ENCODE results near the gene EFCAB12. TPM values are rescaled to one million over a fixed set of nuclear protein-coding genes. Genes with fewer than 3 reads are reported as not detected.

EFCAB12 gene
- total and polyA plus RNA-seq, 2 donors (not counting 3 experiments of a cell fraction or from before 2014, with no cell fraction given): 0.15 to 0.49 TPM

DNA sequence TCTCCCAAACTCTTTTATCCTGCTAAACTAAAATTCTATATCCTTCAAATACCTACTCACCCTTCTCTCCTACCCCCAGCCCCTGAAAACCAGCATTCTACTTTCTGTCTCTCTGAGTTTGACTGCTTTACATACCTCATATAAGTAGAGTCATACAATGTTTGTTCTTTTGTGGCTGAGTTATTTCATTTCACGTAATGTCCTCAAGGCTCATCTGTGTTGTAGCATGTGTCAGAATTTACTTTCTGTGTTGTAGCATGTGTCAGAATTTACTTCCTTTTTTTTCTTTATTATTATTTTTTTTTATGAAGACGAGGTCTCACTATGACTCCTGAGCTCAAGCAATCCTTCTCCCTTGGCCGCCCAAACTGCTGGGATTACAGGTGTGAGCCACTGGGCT, 31.7 kb upstream of the EFCAB12 start:
- BruUV-seq (replicated peaks): no TSS peak
- Histone ChIP-seq H3K36me3 (ENCODE audit: control insufficient read depth in 2 of 2, extremely low read depth in 1 of 2, insufficient read depth in 2 of 2, low read length in 2 of 2) (peaks cover 0 to 6% of the 10 kb centered on the region in 2 experiments), H2AFZ (ENCODE audit: low read depth, low read length) (no peak overlapping the region), H3K79me2 (ENCODE audit: control insufficient read depth, insufficient read depth, low read length) (no peaks in the 10 kb centered on the region), H3K27ac (ENCODE audit: insufficient read depth, low read depth, low read length) (no peak overlapping the region), H3K9me3 (replicated peaks; ENCODE audit: control insufficient read depth, insufficient read depth, low read length) (no peaks in the 10 kb centered on the region), H3K27me3 (ENCODE audit: control insufficient read depth in 2 of 2, insufficient read depth in 2 of 2, low read length in 2 of 2) (no peaks in the 10 kb centered on the region), H3K9me1 (replicated peaks; ENCODE audit: control insufficient read depth, extremely low read depth, insufficient read depth, low read length) (no peaks in the 10 kb centered on the region), H4K20me1 (replicated peaks; ENCODE audit: control insufficient read depth, extremely low read depth, insufficient read depth, low read length) (no peaks in the 10 kb centered on the region), H3K9ac (replicated peaks; ENCODE audit: extremely low read depth, insufficient read depth, low read length) (no peak overlapping the region), H3K4me2 (ENCODE audit: insufficient read depth, low read length) (no peak overlapping the region), H3K4me3 (replicated peaks in 1 of 3; ENCODE audit: insufficient read depth in 1 of 3, low read depth in 1 of 3, low read length in 3 of 3) (no peak overlapping the region), H3K4me1 (ENCODE audit: control insufficient read depth, extremely low read depth, insufficient read depth, low read length) (no peaks in the 10 kb centered on the region)
- intact Hi-C loops (cut with micrococcal nuclease): no loop called here
- ChIA-PET CTCF (no interaction called here), POLR2A (no interaction called here)
- dilution Hi-C loops (cut with MboI; ENCODE audit: extremely low pct_ligation_motif_present, low sequenced_read_pairs): no loop called here
- FAIRE-seq (no peak), DNase-seq (ENCODE audit: low read depth, low spot score) (no peak)
- TF ChIP-seq POLR2AphosphoS5 (IDR thresholded peaks at IDR 0.05; ENCODE audit: insufficient read depth, low read depth, low read length) (no peak), MYC (IDR thresholded peaks at IDR 0.05; ENCODE audit: low read depth, low read length) (no peak), EZH2 (IDR thresholded peaks at IDR 0.05; ENCODE audit: borderline replicate concordance, low read depth, low read length, severe bottlenecking) (no peak), FOS (IDR thresholded peaks at IDR 0.05; ENCODE audit: borderline replicate concordance, insufficient read depth, low read length) (no peak), POLR2A (IDR thresholded peaks at IDR 0.05; ENCODE audit: low read depth, low read length) (no peak), JUN (IDR thresholded peaks at IDR 0.05; ENCODE audit: borderline replicate concordance, insufficient read depth, insufficient read length, low read depth) (no peak), GATA2 (IDR thresholded peaks at IDR 0.05; ENCODE audit: insufficient read depth, insufficient read length, low read depth, low read length) (no peak)
- TF ChIP-seq, protein P1, sequence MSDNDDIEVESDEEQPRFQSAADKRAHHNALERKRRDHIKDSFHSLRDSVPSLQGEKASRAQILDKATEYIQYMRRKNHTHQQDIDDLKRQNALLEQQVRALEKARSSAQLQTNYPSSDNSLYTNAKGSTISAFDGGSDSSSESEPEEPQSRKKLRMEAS (IDR thresholded peaks at IDR 0.05; ENCODE audit: insufficient read depth, insufficient read length): no peak
- TF ChIP-seq, protein P2, sequence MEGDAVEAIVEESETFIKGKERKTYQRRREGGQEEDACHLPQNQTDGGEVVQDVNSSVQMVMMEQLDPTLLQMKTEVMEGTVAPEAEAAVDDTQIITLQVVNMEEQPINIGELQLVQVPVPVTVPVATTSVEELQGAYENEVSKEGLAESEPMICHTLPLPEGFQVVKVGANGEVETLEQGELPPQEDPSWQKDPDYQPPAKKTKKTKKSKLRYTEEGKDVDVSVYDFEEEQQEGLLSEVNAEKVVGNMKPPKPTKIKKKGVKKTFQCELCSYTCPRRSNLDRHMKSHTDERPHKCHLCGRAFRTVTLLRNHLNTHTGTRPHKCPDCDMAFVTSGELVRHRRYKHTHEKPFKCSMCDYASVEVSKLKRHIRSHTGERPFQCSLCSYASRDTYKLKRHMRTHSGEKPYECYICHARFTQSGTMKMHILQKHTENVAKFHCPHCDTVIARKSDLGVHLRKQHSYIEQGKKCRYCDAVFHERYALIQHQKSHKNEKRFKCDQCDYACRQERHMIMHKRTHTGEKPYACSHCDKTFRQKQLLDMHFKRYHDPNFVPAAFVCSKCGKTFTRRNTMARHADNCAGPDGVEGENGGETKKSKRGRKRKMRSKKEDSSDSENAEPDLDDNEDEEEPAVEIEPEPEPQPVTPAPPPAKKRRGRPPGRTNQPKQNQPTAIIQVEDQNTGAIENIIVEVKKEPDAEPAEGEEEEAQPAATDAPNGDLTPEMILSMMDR (IDR thresholded peaks at IDR 0.05; ENCODE audit: extremely low read depth in 1 of 2, insufficient read depth in 1 of 2, low read depth in 1 of 2, low read length in 2 of 2): no peak

Data from endothelial cell of umbilical vein (primary cell).